Right kidney (tissue), 1 donor: Measurements from ENCODE around the gene PIGR.

Experiments used
- DNase-seq: peaks from one replicate; pipeline ENCODE4 v3.0.0-alpha.2; 2016

PIGR gene

GRCh38 chr1:206890125-206891060 is 55.9 kb downstream of the PIGR start:
- DNase-seq: no peak

GRCh38 chr1:206887701-206888100 is 58.6 kb downstream of the PIGR start:
- no peak for DNase-seq

GRCh38 chr1:206886831-206887230 is 59.4 kb downstream of the PIGR start:
- no peak for DNase-seq

- no peak for DNase-seq
Observed at GRCh38 chr1:206885341-206886060, 60.8 kb downstream of the PIGR start.

- no peak for DNase-seq
Observed at GRCh38 chr1:206883876-206884275, 62.4 kb downstream of the PIGR start.

- DNase-seq: no peak
Observed at GRCh38 chr1:206883160-206883559, 63.1 kb downstream of the PIGR start.

- DNase-seq: no peak
Observed at GRCh38 chr1:206882555-206882954, 63.7 kb downstream of the PIGR start.

GRCh38 chr1:206880314-206880713 is 66.0 kb downstream of the PIGR start:
- DNase-seq: no peak
